HepG2 (cell line): Measurements from ENCODE around the gene TRIM10. TPM values are rescaled to one million over a fixed set of nuclear protein-coding genes. Genes with fewer than 3 reads are reported as not detected.

Experiments
- ARID4A ChIP-seq: sonication (generic); formaldehyde crosslinking; IDR thresholded peaks from 2 replicates; pipeline ENCODE4 v1.5.0; 2020; ENCODE audit warnings: mild to moderate bottlenecking, missing genetic modification reagents, borderline replicate concordance
- FOSL1 ChIP-seq: sonication (generic); formaldehyde crosslinking; IDR thresholded peaks from 2 replicates; pipeline ENCODE4 v1.9.0; 2021; ENCODE audit warnings: missing genetic modification reagents, borderline replicate concordance
- GLI4 ChIP-seq: sonication (generic); formaldehyde crosslinking; IDR thresholded peaks from 2 replicates; pipeline ENCODE4 v1.5.1; 2020; ENCODE audit warnings: missing genetic modification reagents, mild to moderate bottlenecking, moderate library complexity, borderline replicate concordance
- HOMEZ ChIP-seq: IDR thresholded peaks from 2 replicates; pipeline ENCODE4 v1.6.1; 2016; ENCODE audit warnings: low read depth
- JUN ChIP-seq: sonication (generic); formaldehyde crosslinking; IDR thresholded peaks from 2 replicates; pipeline ENCODE4 v1.4.0; 2020; ENCODE audit warnings: mild to moderate bottlenecking, missing genetic modification reagents
- KDM1A ChIP-seq: IDR thresholded peaks from 2 replicates; pipeline ENCODE4 v1.6.1; 2016; ENCODE audit warnings: missing compliant biosample characterization
- MED1 ChIP-seq: sonication (generic); formaldehyde crosslinking; IDR thresholded peaks from 2 replicates; pipeline ENCODE4 v1.4.0; 2020; ENCODE audit warnings: missing genetic modification reagents
- PAXIP1 ChIP-seq: sonication (generic); formaldehyde crosslinking; conservative IDR thresholded peaks from 2 replicates; pipeline ENCODE4 v1.4.0; 2020; ENCODE audit warnings: mild to moderate bottlenecking, missing genetic modification reagents, moderate library complexity
- SOX13 ChIP-seq, 3 experiments: fragments of 450-650 bp in 1 of 3; sonication (generic) in 1 of 3; formaldehyde crosslinking in 1 of 3; IDR thresholded peaks in 2 of 3; conservative IDR thresholded peaks in 1 of 3; 2 replicates each; pipeline versions ENCODE4 v1.5.0 to v1.6.1; 2016 to 2020; ENCODE audit warnings: antibody characterized with exemption in 1 of 3, mild to moderate bottlenecking in 1 of 3, missing compliant biosample characterization in 1 of 3, missing genetic modification reagents in 1 of 3, moderate library complexity in 1 of 3
- ZNF143 ChIP-seq: sonication (generic); formaldehyde crosslinking; IDR thresholded peaks from 2 replicates; pipeline ENCODE4 v1.4.0; 2020; ENCODE audit warnings: missing genetic modification reagents
- ZNF281 ChIP-seq: sonication (generic); formaldehyde crosslinking; IDR thresholded peaks from 2 replicates; pipeline ENCODE4 v1.4.0; 2020; ENCODE audit warnings: missing genetic modification reagents, borderline replicate concordance
- ZNF644 ChIP-seq: IDR thresholded peaks from 2 replicates; pipeline ENCODE4 v1.6.1; 2016; ENCODE audit warnings: low read depth
- ZNF792 ChIP-seq: IDR thresholded peaks from 2 replicates; pipeline ENCODE4 v1.6.1; 2016
- ZSCAN12 ChIP-seq: sonication (generic); formaldehyde crosslinking; IDR thresholded peaks from 2 replicates; pipeline ENCODE4 v1.9.0; 2021; ENCODE audit warnings: mild to moderate bottlenecking, missing genetic modification reagents
- ZSCAN25 ChIP-seq: sonication (generic); formaldehyde crosslinking; IDR thresholded peaks from 2 replicates; pipeline ENCODE4 v1.8.0; 2022; ENCODE audit warnings: mild to moderate bottlenecking, missing genetic modification reagents
- polyA plus RNA-seq, 8 experiments: library from polyadenylated mRNA; depleted of rRNA in 3 of 8; stranded (reverse) in 7 of 8; unstranded in 1 of 8; fragments of >200 nt; fragmentation: Illumina TruSeq in 4 of 8; extraction: Trizol in 4 of 8; gene quantifications; 2 replicates each; pipeline versions ENCODE4 v1.2.1 to v1.2.3, GENCODE V29; 2011 to 2016; ENCODE audit warnings: low read depth in 4 of 8, missing spikeins in 1 of 8, mixed read lengths in 1 of 8; ENCODE audit not compliant: insufficient read depth in 1 of 8
- total RNA-seq, 5 experiments: library from RNA; depleted of rRNA; stranded (reverse); fragments of >200 nt; fragmentation: Illumina TruSeq; extraction: Trizol; gene quantifications; 2 replicates each; pipeline ENCODE4 v1.2.3, GENCODE V29; 2016; ENCODE audit warnings: low read depth in 1 of 5

The TRIM10 gene
- total and polyA plus RNA-seq, 2 of the 13 experiments (the other 11 are each of a cell fraction or from before 2014, with no cell fraction given), result 4.1 to 6.8 TPM

DNA sequence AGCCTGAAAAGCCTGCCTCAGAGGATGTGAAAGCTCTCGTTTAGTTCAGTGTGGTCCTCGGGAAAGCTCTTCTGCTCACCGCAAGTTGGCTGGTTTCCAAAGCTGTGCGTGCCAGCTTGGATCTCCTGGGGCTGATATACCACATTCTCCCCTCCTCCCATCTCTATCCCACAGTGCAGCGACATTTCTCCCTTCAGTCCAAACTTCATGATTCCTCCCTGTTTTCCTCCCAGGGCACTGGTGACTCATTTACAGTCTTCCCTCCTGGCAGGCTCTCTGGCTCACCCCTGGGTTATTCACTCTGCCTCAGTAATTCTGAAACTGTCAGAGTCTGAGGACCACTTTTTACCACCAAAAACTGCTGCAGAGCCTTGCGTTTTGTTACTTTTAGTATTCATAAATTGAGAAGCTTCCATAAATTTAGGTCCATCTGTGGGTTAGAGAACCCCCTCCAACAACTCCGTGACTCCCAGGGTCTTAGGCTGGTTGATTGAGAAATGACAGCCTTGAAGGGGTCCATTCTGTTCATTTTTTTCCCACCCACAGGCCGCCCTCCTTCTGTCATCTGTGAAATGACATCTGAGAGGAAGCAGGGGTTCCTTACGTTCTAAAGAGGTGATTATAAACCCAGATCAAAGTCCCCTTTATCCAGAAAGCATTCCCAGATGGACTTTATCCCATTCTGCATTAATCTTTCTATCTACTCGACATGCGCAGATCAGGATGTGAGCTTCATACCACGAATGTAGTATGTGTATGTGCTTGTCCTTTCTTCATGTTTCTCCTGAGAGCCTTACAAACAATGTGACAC, 6.1 kb downstream of the TRIM10 start (continued):
- TF ChIP-seq ARID4A (CRISPR knock-in tag), result peak; percentile 19; the same call in 1 of the 2 replicates
- TF ChIP-seq HOMEZ (CRISPR knock-in tag), result 0 out of 2 replicates have a peak, but pooled peaks have one; percentile 24
- peak; percentile 83 for TF ChIP-seq ZNF281
- no peak for TF ChIP-seq SOX13 (IDR thresholded peaks at IDR 0.05)
- TF ChIP-seq SOX13 (CRISPR knock-in tag; conservative IDR thresholded peaks at IDR 0.05 in 1 of 2, IDR thresholded peaks at IDR 0.05 in 1 of 2), result peak in 1 of 2 experiments; percentile 35; a peak in 1 of 4 replicates
- peak; percentile 69; the same call in 1 of the 2 replicates for TF ChIP-seq FOSL1 (CRISPR knock-in tag)
- 0 out of 2 replicates have a peak, but pooled peaks have one; percentile 49 for TF ChIP-seq ZNF792
- TF ChIP-seq ZSCAN25, result no peak
- TF ChIP-seq GLI4, result no peak
- TF ChIP-seq JUN (CRISPR knock-in tag), result no peak
- TF ChIP-seq PAXIP1 (CRISPR knock-in tag), result peak; percentile 47
- 0 out of 2 replicates have a peak, but pooled peaks have one; percentile 24 for TF ChIP-seq ZNF143 (CRISPR knock-in tag)
- 0 out of 2 replicates have a peak, but pooled peaks have one; percentile 30 for TF ChIP-seq MED1 (CRISPR knock-in tag)
- TF ChIP-seq KDM1A, result peak; percentile 35; the same call in 1 of the 2 replicates
- TF ChIP-seq ZNF644, result no peak
- 0 out of 2 replicates have a peak, but pooled peaks have one; percentile 63 for TF ChIP-seq ZSCAN12 (CRISPR knock-in tag)
